Type B pancreatic cell (in vitro differentiated cells): Measurements from ENCODE around the gene KLK3. TPM values are rescaled to one million over a fixed set of nuclear protein-coding genes. Genes with fewer than 3 reads are reported as not detected.
A peak's percentile ranks its signal among the peaks of the same experiment; 100 is the strongest.
"Not testable (repeated sequence)": the region's sequence is repeated elsewhere in the genome, so short reads cannot be mapped to it uniquely, and the experiment has no call there.

Experiments used
- DNase-seq: peaks from one replicate; pipeline ENCODE4 v3.0.0; 2021; ENCODE audit warnings: mixed read lengths; ENCODE audit not compliant: unreplicated experiment; ENCODE audit errors: extremely low spot score
- H3K27ac Mint-ChIP-seq: 2 replicates; pipeline ENCODE4 v1.8.0; 2021; ENCODE audit warnings: mild to moderate bottlenecking, mixed read lengths
- H3K27me3 Mint-ChIP-seq: 2 replicates; pipeline ENCODE4 v1.8.0; 2021; ENCODE audit warnings: mixed read lengths
- H3K36me3 Mint-ChIP-seq: 2 replicates; pipeline ENCODE4 v1.8.0; 2021; ENCODE audit warnings: mixed read lengths
- H3K4me1 Mint-ChIP-seq: one replicate; pipeline ENCODE4 v1.8.0; 2021; ENCODE audit warnings: mixed read lengths; ENCODE audit not compliant: unreplicated experiment
- H3K4me3 Mint-ChIP-seq: 2 replicates; pipeline ENCODE4 v1.8.0; 2021; ENCODE audit warnings: mild to moderate bottlenecking, mixed read lengths
- H3K9me3 Mint-ChIP-seq: 2 replicates; pipeline ENCODE4 v1.8.0; 2021; ENCODE audit warnings: mixed read lengths
- CTCF ChIP-seq: fragments of 200-600 bp; sonication (generic); conservative IDR thresholded peaks from 2 replicates; pipeline ENCODE4 v1.5.0; 2021; ENCODE audit warnings: antibody characterized with exemption, mild to moderate bottlenecking
- total RNA-seq: library from RNA; stranded (reverse); gene quantifications from 2 replicates; pipeline ENCODE4 v1.2.1, GENCODE V29; 2021; ENCODE audit warnings: low replicate concordance

KLK3 gene
- total RNA-seq, 1 donor from 2014 or later = not detected

GRCh38 chr19:50890422-50891252, 35.9 kb downstream of the KLK3 start:
- Mint-ChIP-seq H3K27me3 (peaks cover 52% of the 10 kb centered on the region), H3K4me3 (no peak overlapping the region), H3K36me3 (no peaks in the 10 kb centered on the region), H3K4me1 (no peaks in the 10 kb centered on the region), H3K27ac (no peak overlapping the region), H3K9me3 (no peaks in the 10 kb centered on the region)
- no peak for TF ChIP-seq CTCF
- no peak for DNase-seq

- DNase-seq = no peak
- Mint-ChIP-seq H3K27me3 (peaks cover 46% of the 10 kb centered on the region), H3K9me3 (no peaks in the 10 kb centered on the region), H3K4me1 (no peaks in the 10 kb centered on the region), H3K27ac (no peak overlapping the region), H3K4me3 (no peak overlapping the region), H3K36me3 (no peaks in the 10 kb centered on the region)
- no peak for TF ChIP-seq CTCF
Measured at GRCh38 chr19:50891253-50891625, 36.5 kb downstream of the KLK3 start.

GRCh38 chr19:50893047-50893736, 38.5 kb downstream of the KLK3 start:
- H3K4me1 Mint-ChIP-seq = no peaks in the 10 kb centered on the region
- no peak overlapping the region for H3K4me3 Mint-ChIP-seq
- peaks cover 44% of the 10 kb centered on the region for H3K27me3 Mint-ChIP-seq
- no peak for DNase-seq
- no peak overlapping the region for H3K27ac Mint-ChIP-seq
- peak; percentile 17 for TF ChIP-seq CTCF
- no peaks in the 10 kb centered on the region for H3K9me3 Mint-ChIP-seq
- no peaks in the 10 kb centered on the region for H3K36me3 Mint-ChIP-seq

GRCh38 chr19:50894478-50895356, 40.0 kb downstream of the KLK3 start:
- peaks cover 47% of the 10 kb centered on the region for H3K27me3 Mint-ChIP-seq
- no peak for DNase-seq
- no peaks in the 10 kb centered on the region for H3K4me1 Mint-ChIP-seq
- H3K9me3 Mint-ChIP-seq = no peaks in the 10 kb centered on the region
- H3K27ac Mint-ChIP-seq = no peak overlapping the region
- TF ChIP-seq CTCF = no peak
- H3K36me3 Mint-ChIP-seq = no peaks in the 10 kb centered on the region
- H3K4me3 Mint-ChIP-seq = no peak overlapping the region

- not testable (repeated sequence) for H3K4me1 Mint-ChIP-seq, H3K27ac Mint-ChIP-seq
Measured at GRCh38 chr19:50896089-50896590, 41.4 kb downstream of the KLK3 start.

More at GRCh38 chr19:50896089-50896590, 41.4 kb downstream of the KLK3 start:
- peaks cover 44% of the 10 kb centered on the region for H3K27me3 Mint-ChIP-seq
- H3K9me3 Mint-ChIP-seq, H3K4me3 Mint-ChIP-seq, DNase-seq, H3K36me3 Mint-ChIP-seq: not testable (repeated sequence)
